Dedifferentiated amniotic fluid mesenchymal stem cell (primary cell): ENCODE measurements around the gene C11orf21.

Experiments used
- DNase-seq: peaks from one replicate; pipeline ENCODE4 v3.0.0-alpha.2; 2016; ENCODE audit errors: extremely low spot score

The C11orf21 gene

DNA sequence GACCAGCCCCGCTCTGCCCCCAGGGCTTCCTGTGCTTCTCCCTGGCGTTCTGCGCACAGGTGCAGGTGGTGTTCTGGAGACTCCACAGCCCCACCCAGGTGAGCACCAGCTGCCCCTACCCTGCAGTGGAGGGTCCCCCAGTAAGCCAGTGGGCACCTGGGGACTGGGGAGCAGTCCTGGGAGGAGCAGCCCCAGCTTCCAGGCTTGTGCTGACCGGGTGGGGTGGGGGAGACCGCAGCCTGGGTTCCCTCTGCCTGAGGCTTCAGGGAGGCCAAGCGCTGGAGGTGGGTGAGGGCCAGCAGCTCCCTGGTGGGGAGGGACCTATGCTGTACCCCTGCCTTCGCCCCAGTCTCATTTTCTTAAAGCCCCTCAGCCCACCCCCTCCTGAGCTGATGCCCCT lies 7.0 kb upstream of the C11orf21 start:
- DNase-seq, result no peak

GRCh38 chr11:2307501-2308331 lies 6.0 kb upstream of the C11orf21 start:
- no peak for DNase-seq

DNA sequence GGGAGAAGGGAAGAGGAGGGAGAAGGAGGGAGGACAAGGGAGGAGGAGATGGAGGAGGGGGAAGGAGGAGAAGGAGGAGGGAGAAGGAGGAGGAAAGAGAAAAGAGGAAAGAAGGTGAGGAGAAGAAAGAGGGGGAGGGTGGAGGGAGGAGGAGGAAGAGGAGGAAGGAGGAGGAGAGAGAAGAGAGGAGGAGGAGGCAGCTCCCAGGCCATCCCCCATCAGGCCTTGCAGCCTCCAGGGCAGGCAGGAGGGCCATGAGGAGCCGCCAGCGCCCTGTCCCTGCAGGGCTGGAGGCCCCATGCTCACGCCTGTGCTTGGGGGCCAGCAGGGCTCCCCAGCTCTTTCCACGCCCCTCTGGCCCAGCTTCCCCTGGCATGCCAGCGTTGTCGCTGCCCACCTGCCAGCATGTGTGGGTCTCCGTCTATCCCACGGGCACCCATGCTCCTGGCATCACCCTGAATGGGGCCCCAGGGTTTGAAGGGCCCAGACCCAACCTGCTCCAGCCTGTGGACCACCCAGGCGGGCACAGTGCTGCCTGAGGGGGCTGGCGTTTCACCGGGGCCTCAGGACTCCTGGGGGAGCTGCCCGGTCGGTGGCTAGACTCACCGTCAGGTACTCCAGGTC lies 5.3 kb upstream of the C11orf21 start:
- no peak for DNase-seq

- peak; percentile 76 for DNase-seq
Observed at GRCh38 chr11:2306452-2306823, 4.7 kb upstream of the C11orf21 start.

DNA sequence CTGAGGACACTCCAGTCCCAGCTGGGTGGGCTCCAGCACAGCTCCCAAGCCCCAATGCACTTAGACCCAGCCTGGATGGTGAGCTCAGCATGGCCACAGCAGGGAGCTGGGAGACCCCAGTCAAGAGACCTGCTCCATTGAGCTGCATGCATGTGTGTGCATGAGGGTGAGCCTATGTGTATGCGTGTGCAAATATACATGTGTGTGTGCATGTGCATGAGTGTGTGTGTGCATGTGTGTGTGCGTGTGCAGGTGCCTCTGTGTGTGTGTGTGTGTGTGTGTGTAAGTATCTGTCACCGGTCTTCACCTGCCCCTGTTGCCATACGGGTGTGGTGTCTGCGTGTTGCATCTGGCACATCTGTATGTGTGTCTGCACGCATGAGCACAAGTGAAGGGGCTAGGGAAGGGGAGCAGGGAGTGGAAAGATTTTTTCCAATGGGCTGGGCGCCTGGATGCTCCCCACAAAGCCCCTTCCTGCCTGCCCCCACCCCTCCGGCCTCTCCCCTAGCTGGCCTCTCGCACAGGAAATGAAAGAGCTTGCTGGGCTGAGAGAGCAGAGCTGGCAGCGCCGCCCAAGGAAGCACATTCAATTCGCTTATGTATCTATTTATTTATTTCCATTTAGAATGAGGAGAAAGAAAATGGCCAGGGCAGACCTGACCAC lies 4.2 kb upstream of the C11orf21 start:
- peak; percentile 54 for DNase-seq

GRCh38 chr11:2305140-2305778 lies 3.5 kb upstream of the C11orf21 start:
- DNase-seq, result peak; percentile 64

- DNase-seq, result no peak
Observed at GRCh38 chr11:2304506-2305139, 2.9 kb upstream of the C11orf21 start.

- no peak for DNase-seq
Observed at GRCh38 chr11:2303627-2304505, 2.1 kb upstream of the C11orf21 start.

DNA sequence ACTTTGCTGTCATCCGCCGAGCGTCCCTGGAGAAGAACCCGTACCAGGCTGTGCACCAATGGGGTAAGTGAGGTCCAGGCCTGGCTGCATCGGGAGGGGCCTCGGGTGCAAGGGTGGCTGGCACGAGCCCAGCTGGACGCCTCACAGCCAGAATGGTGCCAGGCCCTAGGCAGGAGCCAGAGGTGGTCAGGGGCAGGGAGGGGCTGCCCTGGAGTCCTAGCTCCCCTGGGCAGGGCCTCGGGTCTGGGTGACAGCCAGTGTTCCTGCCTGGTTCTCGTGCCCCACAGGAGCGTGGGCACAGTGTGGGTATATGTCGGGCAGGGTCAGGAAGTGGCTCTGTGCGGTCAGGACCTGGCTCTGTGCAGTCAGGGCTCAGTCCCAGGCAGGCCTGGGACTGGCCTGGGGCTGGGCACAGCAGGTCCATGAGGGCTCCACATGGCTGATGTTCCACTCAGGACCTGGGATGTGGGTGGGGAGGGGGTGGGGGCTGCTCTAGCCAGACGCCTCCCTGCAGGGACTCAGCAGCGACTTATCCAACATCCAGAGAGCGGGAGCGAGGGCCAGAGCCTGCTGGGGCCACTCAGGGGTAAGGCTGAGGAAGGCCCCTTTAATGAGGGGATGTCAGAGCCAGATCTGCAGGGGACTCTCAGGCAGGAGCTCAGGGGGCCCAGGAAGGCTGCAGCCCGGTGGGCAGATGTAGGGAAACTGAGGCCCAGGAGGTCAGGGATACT lies 1.3 kb upstream of the C11orf21 start:
- no peak for DNase-seq

GRCh38 chr11:2302306-2302895 lies 683 bp upstream of the C11orf21 start:
- DNase-seq, result no peak

DNA sequence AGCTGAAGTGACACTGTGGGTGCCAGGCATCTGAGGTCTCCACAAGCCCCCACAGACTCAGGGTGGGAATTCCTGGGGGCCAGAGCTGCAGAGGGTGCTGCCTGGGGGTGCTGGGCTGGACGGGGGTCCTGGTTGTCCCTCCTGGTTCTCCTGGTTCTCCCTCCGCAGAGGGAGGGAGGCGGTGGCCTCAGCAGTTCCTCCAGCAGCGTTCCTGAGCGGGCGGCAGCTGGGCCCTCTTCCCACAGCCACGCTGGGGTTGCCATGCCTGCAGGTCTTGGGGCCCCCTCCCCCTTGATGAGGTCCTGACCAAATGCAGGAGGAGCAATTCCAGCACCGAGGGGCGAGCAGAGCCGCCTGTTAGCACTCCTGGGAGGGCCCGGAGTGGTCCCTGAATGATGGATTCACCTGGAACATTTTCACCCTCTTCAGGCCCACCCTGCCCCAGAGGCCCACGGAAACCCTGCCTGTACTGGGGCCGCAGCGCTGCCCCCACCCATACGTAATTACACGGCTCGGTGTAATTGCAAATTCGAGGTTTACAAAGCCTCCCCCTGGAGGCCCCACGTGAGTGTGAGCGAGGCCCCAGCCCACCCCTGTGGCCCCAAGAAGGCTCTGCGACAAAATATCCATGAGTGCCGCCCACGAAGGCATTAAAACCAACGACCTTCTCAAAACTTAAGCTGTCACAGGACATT lies 635 bp downstream of the C11orf21 start:
- no peak for DNase-seq

DNA sequence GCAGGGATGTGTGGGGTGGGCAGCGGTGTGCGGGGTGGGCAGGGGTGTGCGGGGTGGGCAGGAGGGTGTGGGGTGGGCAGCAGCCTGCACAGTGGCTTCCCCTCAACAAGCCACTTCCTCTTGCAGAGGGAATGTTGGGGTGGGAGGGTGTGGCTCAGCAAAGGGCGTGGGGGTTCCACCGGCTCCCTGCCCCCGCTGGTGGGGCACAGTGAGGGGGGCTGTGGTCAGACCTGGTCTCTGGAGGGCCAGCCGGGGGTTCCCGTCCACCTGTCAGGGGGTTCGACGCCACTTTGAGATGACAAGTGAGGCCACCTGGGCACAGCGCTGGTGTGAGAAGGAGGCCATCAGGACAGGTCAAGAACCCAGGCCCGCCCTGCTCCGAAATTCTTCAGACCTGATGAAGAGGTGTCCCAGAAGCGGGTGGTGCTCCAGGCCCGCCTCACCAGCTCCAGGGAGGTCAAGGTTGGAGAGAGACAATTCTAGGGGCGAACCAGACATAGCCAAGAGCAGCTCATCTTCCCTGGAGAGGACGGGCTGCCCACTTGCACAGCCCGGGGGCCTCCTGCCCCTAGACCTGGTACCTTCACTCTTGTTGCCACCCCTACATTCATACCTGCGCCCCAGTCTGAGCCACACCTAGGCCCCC lies 1.3 kb downstream of the C11orf21 start:
- no peak for DNase-seq

DNA sequence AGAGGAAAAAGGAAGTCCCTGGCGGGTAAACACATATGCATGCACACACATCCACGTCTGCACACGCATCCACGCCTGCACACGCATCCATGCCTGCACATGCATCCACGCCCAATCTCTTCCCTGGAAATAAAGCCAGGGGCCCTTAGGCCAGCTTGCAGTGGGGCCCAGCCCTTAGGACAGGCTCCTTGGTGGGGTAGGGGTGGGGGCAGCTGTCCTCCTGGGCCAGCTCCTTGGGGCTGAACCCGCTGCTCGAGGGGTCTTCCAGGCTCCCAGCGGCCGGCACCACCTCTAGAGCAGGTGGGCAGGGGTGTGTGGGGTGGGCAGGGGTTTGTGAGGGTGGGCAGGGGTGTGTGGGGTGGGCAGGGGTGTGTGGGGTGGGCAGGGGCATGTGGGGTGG lies 1.9 kb downstream of the C11orf21 start:
- no peak for DNase-seq

DNA sequence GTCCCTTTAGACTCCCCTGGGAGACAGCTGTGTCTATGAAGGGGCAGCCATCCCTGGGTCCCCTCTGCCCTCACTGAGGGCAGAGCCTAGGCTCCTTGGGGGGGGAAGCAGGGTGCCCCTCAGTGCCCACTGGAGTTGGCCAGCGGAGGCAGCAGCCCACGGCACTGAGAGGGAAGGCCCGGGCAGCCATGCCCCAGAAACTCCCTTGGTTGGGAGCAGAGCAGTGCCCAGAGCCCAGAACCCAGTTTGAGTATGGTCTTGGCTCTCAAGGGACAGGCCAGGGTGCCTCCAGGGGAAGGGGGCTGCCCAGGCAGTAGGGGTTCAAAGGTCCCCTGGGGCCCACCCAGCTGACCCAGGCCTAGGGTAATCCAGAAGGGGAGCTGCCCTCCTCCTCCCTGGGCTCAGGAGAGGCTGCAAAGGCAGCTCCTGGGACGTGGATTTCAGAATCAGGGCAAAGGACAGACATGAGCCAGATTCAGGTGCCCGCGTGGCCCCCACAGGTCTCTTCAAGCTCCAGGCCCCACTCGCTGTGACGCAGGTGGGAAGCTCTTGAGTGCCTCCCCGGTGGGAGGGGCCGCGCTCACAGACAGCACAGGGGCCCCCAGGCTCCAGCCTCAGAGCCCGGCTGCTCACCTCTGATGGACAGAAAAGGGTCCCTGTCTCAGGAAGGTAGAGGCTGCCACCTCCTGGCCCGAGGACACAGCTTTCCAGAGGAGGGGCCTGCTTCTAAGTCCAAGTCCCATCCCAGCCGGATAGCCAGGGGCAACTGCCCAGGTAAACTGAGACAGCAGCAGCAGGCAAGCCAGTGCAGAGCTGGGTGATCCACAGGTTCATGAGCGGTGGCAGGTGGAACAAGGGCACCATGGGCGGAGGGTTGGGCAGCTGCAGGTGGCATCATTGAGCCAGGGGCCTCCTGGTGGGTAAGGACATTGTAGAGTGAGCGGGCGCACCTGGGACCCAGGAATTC lies 2.6 kb downstream of the C11orf21 start:
- no peak for DNase-seq

DNA sequence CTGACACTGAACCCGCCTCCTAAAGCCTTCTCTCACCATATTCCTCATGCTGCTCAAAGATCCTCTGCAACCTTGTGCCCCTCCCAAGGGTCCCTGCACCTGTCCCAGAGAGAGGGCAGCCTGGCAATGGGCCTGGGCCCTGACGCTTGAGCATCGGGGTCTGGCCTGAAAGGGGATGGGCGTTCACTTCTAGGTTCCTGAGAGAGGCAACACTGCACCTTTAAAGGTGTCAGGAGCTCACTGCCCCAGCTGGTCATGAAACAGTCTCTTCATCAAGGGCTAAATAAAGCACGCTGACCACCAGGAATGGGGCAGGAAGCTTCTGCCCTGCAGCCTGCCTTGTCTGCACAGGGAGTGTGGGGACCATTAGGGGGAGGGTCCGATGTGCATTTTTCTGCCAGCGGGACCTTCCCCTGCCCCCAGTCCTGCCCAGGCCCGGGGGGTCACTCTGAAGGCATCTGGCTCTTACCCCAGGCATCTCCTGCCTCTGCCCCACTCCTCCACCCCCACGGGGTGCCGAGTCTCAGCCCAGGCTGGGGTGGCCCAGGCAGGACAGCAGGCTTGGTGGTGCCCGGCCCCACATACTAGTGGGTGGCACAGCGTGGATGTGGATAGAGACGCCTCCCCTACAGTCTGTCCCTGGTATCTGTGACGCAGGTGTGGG lies 3.5 kb downstream of the C11orf21 start:
- DNase-seq, result no peak

- no peak for DNase-seq
Observed at GRCh38 chr11:2297623-2298030, 4.1 kb downstream of the C11orf21 start.
